Measurements from ENCODE around the gene DGKI. TPM values are rescaled to one million over a fixed set of nuclear protein-coding genes. Genes with fewer than 3 reads are reported as not detected.

DGKI gene
- total and polyA plus RNA-seq, 2 of the 4 experiments (the other 2 are of a cell fraction), result 3.9 to 15.8 TPM

GRCh38 chr7:137813541-137813940, 33.2 kb downstream of the DGKI start:
- Histone ChIP-seq H4K91ac (ENCODE audit: insufficient read depth, low read depth, low read length) (no peak overlapping the region), H3K79me1 (ENCODE audit: low read depth in 1 of 2, low read length in 2 of 2) (0 out of 4 replicates have a peak, but pooled peaks cover 0 to 2% of the 10 kb centered on the region in 2 experiments), H3K14ac (replicated peaks; ENCODE audit: low read depth, low read length) (no peak overlapping the region), H2BK120ac (ENCODE audit: low read depth, low read length) (no peak overlapping the region), H3K27me3 (ENCODE audit: control insufficient read depth, insufficient read depth, low read length) (no peaks in the 10 kb centered on the region), H2BK5ac (ENCODE audit: low read depth, low read length, poor library complexity, severe bottlenecking) (no peak overlapping the region), H3K27ac (ENCODE audit: insufficient read depth, low read length) (no peak overlapping the region), H4K20me1 (ENCODE audit: insufficient read depth, low read length) (no peaks in the 10 kb centered on the region), H3K4ac (ENCODE audit: low read depth, low read length) (no peak overlapping the region), H3K4me1 (ENCODE audit: control insufficient read depth, insufficient read depth, low read length) (0 out of 2 replicates have a peak, but pooled peaks cover 1% of the 10 kb centered on the region), H3K4me3 (ENCODE audit: insufficient read depth, low read depth, low read length) (no peak overlapping the region), H4K8ac (ENCODE audit: low read depth in 2 of 2, low read length in 2 of 2) (no peak overlapping the region), H3K9me1 (ENCODE audit: insufficient read depth, low read length) (peaks cover 5% of the 10 kb centered on the region; the same call in 1 of the 2 replicates), H3K36me3 (ENCODE audit: control insufficient read depth, insufficient read depth, low read length) (no peaks in the 10 kb centered on the region), H2AK5ac (ENCODE audit: low read depth, low read length) (no peak overlapping the region), H4K5ac (ENCODE audit: low read depth, low read length) (no peak overlapping the region), H3K9me3 (ENCODE audit: control insufficient read depth, insufficient read depth, low read length) (no peaks in the 10 kb centered on the region), H3K23ac (ENCODE audit: low read depth, low read length) (no peak overlapping the region), H2BK15ac (ENCODE audit: low read depth, low read length) (no peak overlapping the region), H3K18ac (ENCODE audit: low read depth, low read length) (no peak overlapping the region), H2AFZ (replicated peaks; ENCODE audit: low read length, poor library complexity) (no peak overlapping the region), H3K56ac (ENCODE audit: extremely low read depth, insufficient read depth, low read length) (no peak overlapping the region), H2BK20ac (ENCODE audit: low read depth, low read length) (no peak overlapping the region), H3K9ac (ENCODE audit: low read depth, low read length) (no peak overlapping the region), H3K4me2 (ENCODE audit: low read depth, low read length) (no peak overlapping the region), H2AK9ac (replicated peaks; ENCODE audit: low read depth, low read length, poor library complexity) (no peak overlapping the region)
- ChIA-PET CTCF (no interaction called here), POLR2A (ENCODE audit: unreplicated experiment) (no interaction called here)
- WGBS, 2 experiments (ENCODE audit: extremely low coverage in 2 of 2, insufficient read length in 1 of 2), result no CpG with 5 or more reads among the region's 1 CpG
- TF ChIP-seq NFE2L2 (IDR thresholded peaks at IDR 0.05; ENCODE audit: low read depth, low read length) (no peak), ELK1 (IDR thresholded peaks at IDR 0.05; ENCODE audit: borderline replicate concordance, low read depth, low read length) (no peak), BHLHE40 (IDR thresholded peaks at IDR 0.05; ENCODE audit: low read depth, low read length) (no peak)
- ATAC-seq (ENCODE audit: low read depth) (no peak), DNase-seq (no peak)
- in situ Hi-C loops (cut with MboI; ENCODE audit: low sequenced_read_pairs) (no loop called here), intact Hi-C loops (cut with micrococcal nuclease) (no loop called here), dilution Hi-C loops (cut with HindIII; ENCODE audit: low sequenced_read_pairs, unreplicated experiment) (no loop called here)
- BruUV-seq (replicated peaks), result no TSS peak
